ENCODE results near the gene SLF1.

The SLF1 gene

GRCh38 chr5:94693845-94694370 lies 75.4 kb downstream of the SLF1 start:
- DNase-seq (ENCODE audit: low read depth) = no peak
- TF ChIP-seq CTCF (IDR thresholded peaks at IDR 0.05; ENCODE audit: low read depth, low read length) = no peak
- H3K4me3 ChIP-seq (ENCODE audit: low read depth, low read length) = no peak overlapping the region

- H3K4me3 ChIP-seq (ENCODE audit: low read depth, low read length) = no peak overlapping the region
- TF ChIP-seq CTCF (IDR thresholded peaks at IDR 0.05; ENCODE audit: low read depth, low read length) = no peak
- DNase-seq (ENCODE audit: low read depth) = no peak
Observed at GRCh38 chr5:94694671-94695070, 76.2 kb downstream of the SLF1 start.

- peak; percentile 7 for DNase-seq (ENCODE audit: low read depth)
- TF ChIP-seq POLR2A (IDR thresholded peaks at IDR 0.05; ENCODE audit: extremely low read depth, insufficient read length) (no peak), MYC (IDR thresholded peaks at IDR 0.05; ENCODE audit: low read depth, low read length) (no peak), CTCF (IDR thresholded peaks at IDR 0.05; ENCODE audit: low read depth, low read length) (no peak), MAX (IDR thresholded peaks at IDR 0.05; ENCODE audit: low read depth, low read length) (no peak)
Observed at GRCh38 chr5:94698197-94698596, 79.7 kb downstream of the SLF1 start.

GRCh38 chr5:94699562-94699961 lies 81.1 kb downstream of the SLF1 start:
- TF ChIP-seq CTCF (IDR thresholded peaks at IDR 0.05; ENCODE audit: low read depth, low read length) (no peak), MYC (IDR thresholded peaks at IDR 0.05; ENCODE audit: low read depth, low read length) (no peak), MAX (IDR thresholded peaks at IDR 0.05; ENCODE audit: low read depth, low read length) (no peak), POLR2A (IDR thresholded peaks at IDR 0.05; ENCODE audit: extremely low read depth, insufficient read length) (no peak)
- no peak for DNase-seq (ENCODE audit: low read depth)
- H3K4me3 ChIP-seq (ENCODE audit: low read depth, low read length) = no peak overlapping the region

More at GRCh38 chr5:94698197-94698596, 79.7 kb downstream of the SLF1 start:
- no peak overlapping the region for H3K4me3 ChIP-seq (ENCODE audit: low read depth, low read length)

GRCh38 chr5:94700592-94700991 lies 82.1 kb downstream of the SLF1 start:
- no peak overlapping the region for H3K4me3 ChIP-seq (ENCODE audit: low read depth, low read length)
- no peak for TF ChIP-seq MAX (IDR thresholded peaks at IDR 0.05; ENCODE audit: low read depth, low read length)
- no peak for DNase-seq (ENCODE audit: low read depth)

- DNase-seq (ENCODE audit: low read depth) = no peak
- no peak for TF ChIP-seq POLR2A (IDR thresholded peaks at IDR 0.05; ENCODE audit: extremely low read depth, insufficient read length)
- TF ChIP-seq MAX (IDR thresholded peaks at IDR 0.05; ENCODE audit: low read depth, low read length) = no peak
- TF ChIP-seq CTCF (IDR thresholded peaks at IDR 0.05; ENCODE audit: low read depth, low read length) = no peak
- no peak for TF ChIP-seq MYC (IDR thresholded peaks at IDR 0.05; ENCODE audit: low read depth, low read length)
- no peak overlapping the region for H3K4me3 ChIP-seq (ENCODE audit: low read depth, low read length)
Observed at GRCh38 chr5:94702729-94703128, 84.3 kb downstream of the SLF1 start.

All from NB4 (cell line).